Right renal pelvis (tissue), 4 donors: ENCODE results near the gene OTOP2. TPM values are rescaled to one million over a fixed set of nuclear protein-coding genes. Genes with fewer than 3 reads are reported as not detected.
"Not testable (repeated sequence)": the region's sequence is repeated elsewhere in the genome, so short reads cannot be mapped to it uniquely, and the experiment has no call there.

Source experiments
- DNase-seq, 4 donors: peaks; one replicate each; pipeline ENCODE4 v3.0.0-alpha.2; 2013; ENCODE audit warnings: low read depth in 4 of 4, low spot score in 3 of 4, missing footprints in 1 of 4
- polyA plus RNA-seq, 4 donors: library from polyadenylated mRNA; unstranded; fragments of 120-200 nt; gene quantifications; one replicate each; pipeline ENCODE4 v1.2.1, GENCODE V29; 2013; ENCODE audit not compliant: insufficient read length in 4 of 4

Gene OTOP2
- polyA plus RNA-seq, 4 donors: 0.03 to 0.10 TPM; not detected in 2

- DNase-seq: no peak
Measured at GRCh38 chr17:74964988-74965622, 41.0 kb downstream of the OTOP2 start.

GRCh38 chr17:74968361-74968780 is 44.3 kb downstream of the OTOP2 start:
- DNase-seq: no peak

- not testable (repeated sequence) for DNase-seq
Measured at GRCh38 chr17:74969501-74969900, 45.4 kb downstream of the OTOP2 start.

- no peak for DNase-seq
Measured at GRCh38 chr17:74970395-74970794, 46.3 kb downstream of the OTOP2 start.

GRCh38 chr17:74971069-74971841 is 47.2 kb downstream of the OTOP2 start:
- no peak for DNase-seq

- no peak for DNase-seq
Measured at GRCh38 chr17:74971842-74972106, 47.7 kb downstream of the OTOP2 start.

GRCh38 chr17:74972107-74972972 is 48.3 kb downstream of the OTOP2 start, which contains the start of gene HID1:
Gene HID1 (minus strand): TSS chr17:74972759. CDS start chr17:74972656, 103 bp downstream.
- DNase-seq: no peak

GRCh38 chr17:74972973-74973328 is 48.9 kb downstream of the OTOP2 start:
- no peak for DNase-seq

- DNase-seq: no peak
Measured at GRCh38 chr17:74975943-74976342, 51.9 kb downstream of the OTOP2 start.

- DNase-seq: no peak
Measured at GRCh38 chr17:74977802-74978201, 53.7 kb downstream of the OTOP2 start.

GRCh38 chr17:74978240-74978639 is 54.2 kb downstream of the OTOP2 start:
- DNase-seq: no peak

GRCh38 chr17:74979408-74980146 is 55.5 kb downstream of the OTOP2 start:
- DNase-seq: no peak

- no peak for DNase-seq
Measured at GRCh38 chr17:74981318-74981978, 57.4 kb downstream of the OTOP2 start.

GRCh38 chr17:74981979-74982662 is 58.0 kb downstream of the OTOP2 start:
- peak in 1 of 4 donors; percentile 56 for DNase-seq

- DNase-seq: not testable (repeated sequence)
Measured at GRCh38 chr17:74982663-74983313, 58.7 kb downstream of the OTOP2 start.
